Measurements from ENCODE around the gene SELENOV.

SELENOV gene

GRCh38 chr19:39479916-39480315, 35.0 kb upstream of the SELENOV start:
- no peak overlapping the region for H3K9ac ChIP-seq (ENCODE audit: low read length)
- peaks cover 7 to 9% of the 10 kb centered on the region in 2 experiments for H3K4me1 ChIP-seq (ENCODE audit: control insufficient read depth in 1 of 2, insufficient read depth in 2 of 2, low read length in 2 of 2)
- H3K4me3 ChIP-seq (ENCODE audit: low read depth, low read length) = no peak overlapping the region
- H3K23ac ChIP-seq (ENCODE audit: low read length) = no peak overlapping the region
- H3K27ac ChIP-seq (ENCODE audit: low read depth, low read length) = no peak overlapping the region
- H3K14ac ChIP-seq (ENCODE audit: low read length) = no peak overlapping the region
- peak overlapping the region; percentile 80 for H4K8ac ChIP-seq (ENCODE audit: low read depth, low read length)
- H2BK120ac ChIP-seq (ENCODE audit: insufficient read depth, low read length, poor library complexity) = peak overlapping the region; percentile 48
- no peaks in the 10 kb centered on the region for H3K9me3 ChIP-seq (ENCODE audit: insufficient read depth, low read depth, low read length)
- H3K79me1 ChIP-seq (ENCODE audit: low read length) = peaks cover 7% of the 10 kb centered on the region
- peak; percentile 24 to 61 for DNase-seq
- no peak overlapping the region for H2BK5ac ChIP-seq (ENCODE audit: low read depth, low read length, poor library complexity)
- peak overlapping the region; percentile 55 for H4K12ac ChIP-seq (ENCODE audit: low read depth, low read length)
- H3K27me3 ChIP-seq (ENCODE audit: insufficient read depth, low read length) = no peaks in the 10 kb centered on the region
- H2BK12ac ChIP-seq (ENCODE audit: low read length) = no peak overlapping the region
- H3K36me3 ChIP-seq (ENCODE audit: control insufficient read depth in 1 of 2, insufficient read depth in 2 of 2, low read length in 2 of 2) = peaks cover 23% of the 10 kb centered on the region in 2 experiments
- H2AFZ ChIP-seq (ENCODE audit: insufficient read depth, low read length, poor library complexity) = no peak overlapping the region
- H3K4ac ChIP-seq (ENCODE audit: low read depth, low read length) = no peak overlapping the region
- no peak overlapping the region for H4K91ac ChIP-seq (ENCODE audit: low read depth, low read length)
- H3K79me2 ChIP-seq (ENCODE audit: control insufficient read depth, insufficient read depth, low read length, poor library complexity) = peaks cover 9% of the 10 kb centered on the region
- H3K18ac ChIP-seq (ENCODE audit: low read length) = no peak overlapping the region
- no CpG with 5 or more reads among the region's 10 CpGs for WGBS (ENCODE audit: extremely low coverage, insufficient coverage, insufficient read length)
- no peak overlapping the region for H2AK5ac ChIP-seq (ENCODE audit: low read length)
- H3K4me2 ChIP-seq (ENCODE audit: low read length) = peak overlapping the region; percentile 74

- DNase-seq = peak; percentile 99
Measured at GRCh38 chr19:39480337-39481228, 34.4 kb upstream of the SELENOV start, which contains the start of gene TIMM50. TIMM50 (plus strand) TSS chr19:39480838; CDS start chr19:39480854, 16 bp downstream.

GRCh38 chr19:39481229-39481545, 33.8 kb upstream of the SELENOV start:
- H2BK120ac ChIP-seq (ENCODE audit: insufficient read depth, low read length, poor library complexity) = peak overlapping the region; percentile 80
- H3K23ac ChIP-seq (ENCODE audit: low read length) = no peak overlapping the region
- H3K9ac ChIP-seq (ENCODE audit: low read length) = peak overlapping the region; percentile 97
- H2BK12ac ChIP-seq (ENCODE audit: low read length) = no peak overlapping the region
- no CpG with 5 or more reads among the region's 12 CpGs for WGBS (ENCODE audit: extremely low coverage, insufficient coverage, insufficient read length)
- peak overlapping the region; percentile 65 for H3K18ac ChIP-seq (ENCODE audit: low read length)
- no peaks in the 10 kb centered on the region for H3K27me3 ChIP-seq (ENCODE audit: insufficient read depth, low read length)
- no peaks in the 10 kb centered on the region for H3K9me3 ChIP-seq (ENCODE audit: insufficient read depth, low read depth, low read length)
- H3K14ac ChIP-seq (ENCODE audit: low read length) = peak overlapping the region; percentile 76
- H3K4me1 ChIP-seq (ENCODE audit: control insufficient read depth in 1 of 2, insufficient read depth in 2 of 2, low read length in 2 of 2) = peaks cover 7 to 9% of the 10 kb centered on the region in 2 experiments
- H3K4me3 ChIP-seq (ENCODE audit: low read depth, low read length) = peak overlapping the region; percentile 93
- peak overlapping the region; percentile 90 for H2AK5ac ChIP-seq (ENCODE audit: low read length)
- peak overlapping the region; percentile 75 for H3K4ac ChIP-seq (ENCODE audit: low read depth, low read length)
- peak overlapping the region; percentile 84 for H4K91ac ChIP-seq (ENCODE audit: low read depth, low read length)
- H3K79me1 ChIP-seq (ENCODE audit: low read length) = peaks cover 7% of the 10 kb centered on the region
- H3K79me2 ChIP-seq (ENCODE audit: control insufficient read depth, insufficient read depth, low read length, poor library complexity) = peaks cover 9% of the 10 kb centered on the region
- H3K4me2 ChIP-seq (ENCODE audit: low read length) = peak overlapping the region; percentile 90
- peaks cover 19 to 20% of the 10 kb centered on the region in 2 experiments for H3K36me3 ChIP-seq (ENCODE audit: control insufficient read depth in 1 of 2, insufficient read depth in 2 of 2, low read length in 2 of 2)
- peak overlapping the region; percentile 100 for H2AFZ ChIP-seq (ENCODE audit: insufficient read depth, low read length, poor library complexity)
- peak overlapping the region; percentile 98 for H4K8ac ChIP-seq (ENCODE audit: low read depth, low read length)
- H3K27ac ChIP-seq (ENCODE audit: low read depth, low read length) = peak overlapping the region; percentile 51
- H2BK5ac ChIP-seq (ENCODE audit: low read depth, low read length, poor library complexity) = peak overlapping the region; percentile 88
- DNase-seq = no peak
- H4K12ac ChIP-seq (ENCODE audit: low read depth, low read length) = peak overlapping the region; percentile 92

More at GRCh38 chr19:39480337-39481228, 34.4 kb upstream of the SELENOV start, which contains the start of gene TIMM50:
- Histone ChIP-seq H3K36me3 (ENCODE audit: control insufficient read depth in 1 of 2, insufficient read depth in 2 of 2, low read length in 2 of 2) (peaks cover 19 to 20% of the 10 kb centered on the region in 2 experiments), H3K9me3 (ENCODE audit: insufficient read depth, low read depth, low read length) (no peaks in the 10 kb centered on the region), H3K23ac (ENCODE audit: low read length) (no peak within 1 kb of the TSS), H3K9ac (ENCODE audit: low read length) (peak within 1 kb of the TSS; percentile 97), H3K14ac (ENCODE audit: low read length) (peak within 1 kb of the TSS; percentile 76), H3K18ac (ENCODE audit: low read length) (peak within 1 kb of the TSS; percentile 65), H2AK5ac (ENCODE audit: low read length) (peak within 1 kb of the TSS; percentile 90), H2AFZ (ENCODE audit: insufficient read depth, low read length, poor library complexity) (peak within 1 kb of the TSS; percentile 100), H3K79me1 (ENCODE audit: low read length) (peaks cover 7% of the 10 kb centered on the region), H4K91ac (ENCODE audit: low read depth, low read length) (peak within 1 kb of the TSS; percentile 84), H2BK5ac (ENCODE audit: low read depth, low read length, poor library complexity) (peak within 1 kb of the TSS; percentile 88), H3K27me3 (ENCODE audit: insufficient read depth, low read length) (no peaks in the 10 kb centered on the region), H3K79me2 (ENCODE audit: control insufficient read depth, insufficient read depth, low read length, poor library complexity) (peaks cover 9% of the 10 kb centered on the region), H3K4me1 (ENCODE audit: control insufficient read depth in 1 of 2, insufficient read depth in 2 of 2, low read length in 2 of 2) (peaks cover 7 to 9% of the 10 kb centered on the region in 2 experiments), H2BK12ac (ENCODE audit: low read length) (no peak within 1 kb of the TSS), H2BK120ac (ENCODE audit: insufficient read depth, low read length, poor library complexity) (peak within 1 kb of the TSS; percentile 80), H3K27ac (ENCODE audit: low read depth, low read length) (peak within 1 kb of the TSS; percentile 51), H3K4me3 (ENCODE audit: low read depth, low read length) (peak within 1 kb of the TSS; percentile 93), H3K4ac (ENCODE audit: low read depth, low read length) (peak within 1 kb of the TSS; percentile 75), H4K12ac (ENCODE audit: low read depth, low read length) (peak within 1 kb of the TSS; percentile 92), H3K4me2 (ENCODE audit: low read length) (peak within 1 kb of the TSS; percentile 90), H4K8ac (ENCODE audit: low read depth, low read length) (peak within 1 kb of the TSS; percentile 98)
- no CpG with 5 or more reads among the region's 62 CpGs for WGBS (ENCODE audit: extremely low coverage, insufficient coverage, insufficient read length)

- no peak overlapping the region for H2AFZ ChIP-seq (ENCODE audit: insufficient read depth, low read length, poor library complexity)
- H4K8ac ChIP-seq (ENCODE audit: low read depth, low read length) = peak overlapping the region; percentile 11
- peaks cover 9% of the 10 kb centered on the region for H3K79me2 ChIP-seq (ENCODE audit: control insufficient read depth, insufficient read depth, low read length, poor library complexity)
- H3K79me1 ChIP-seq (ENCODE audit: low read length) = peaks cover 7% of the 10 kb centered on the region
- peak overlapping the region; percentile 93 for H3K4me3 ChIP-seq (ENCODE audit: low read depth, low read length)
- peak overlapping the region; percentile 90 for H3K4me2 ChIP-seq (ENCODE audit: low read length)
- no peak overlapping the region for H3K18ac ChIP-seq (ENCODE audit: low read length)
- no peak overlapping the region for H4K12ac ChIP-seq (ENCODE audit: low read depth, low read length)
- H3K23ac ChIP-seq (ENCODE audit: low read length) = no peak overlapping the region
- no peaks in the 10 kb centered on the region for H3K9me3 ChIP-seq (ENCODE audit: insufficient read depth, low read depth, low read length)
- H2AK5ac ChIP-seq (ENCODE audit: low read length) = no peak overlapping the region
- no peak for DNase-seq
- no peaks in the 10 kb centered on the region for H3K27me3 ChIP-seq (ENCODE audit: insufficient read depth, low read length)
- H3K4ac ChIP-seq (ENCODE audit: low read depth, low read length) = peak overlapping the region; percentile 35
- no peak overlapping the region for H2BK5ac ChIP-seq (ENCODE audit: low read depth, low read length, poor library complexity)
- no peak overlapping the region for H4K91ac ChIP-seq (ENCODE audit: low read depth, low read length)
- H3K27ac ChIP-seq (ENCODE audit: low read depth, low read length) = no peak overlapping the region
- peaks cover 20% of the 10 kb centered on the region in 2 experiments for H3K36me3 ChIP-seq (ENCODE audit: control insufficient read depth in 1 of 2, insufficient read depth in 2 of 2, low read length in 2 of 2)
- H3K4me1 ChIP-seq (ENCODE audit: control insufficient read depth in 1 of 2, insufficient read depth in 2 of 2, low read length in 2 of 2) = peaks cover 7 to 9% of the 10 kb centered on the region in 2 experiments
- WGBS (ENCODE audit: extremely low coverage, insufficient coverage, insufficient read length) = no CpG with 5 or more reads among the region's 11 CpGs
- peak overlapping the region; percentile 97 for H3K9ac ChIP-seq (ENCODE audit: low read length)
- no peak overlapping the region for H2BK120ac ChIP-seq (ENCODE audit: insufficient read depth, low read length, poor library complexity)
- no peak overlapping the region for H3K14ac ChIP-seq (ENCODE audit: low read length)
- no peak overlapping the region for H2BK12ac ChIP-seq (ENCODE audit: low read length)
Measured at GRCh38 chr19:39481676-39482075, 33.3 kb upstream of the SELENOV start.

Data from trophoblast cell (in vitro differentiated cells and primary cell).